Measurements from ENCODE around the gene CNDP2.

- no peak for TF ChIP-seq NFIC (IDR thresholded peaks at IDR 0.05)
- no peak for TF ChIP-seq REST (IDR thresholded peaks at IDR 0.05; ENCODE audit: low read depth)
- TF ChIP-seq CEBPB (IDR thresholded peaks at IDR 0.05), result no peak
- TF ChIP-seq EP300 (IDR thresholded peaks at IDR 0.05; ENCODE audit: borderline replicate concordance), result no peak
- TF ChIP-seq USF1 (IDR thresholded peaks at IDR 0.05), result no peak
- TF ChIP-seq RAD21 (IDR thresholded peaks at IDR 0.05; ENCODE audit: low read depth), result no peak
- TF ChIP-seq CREB1 (IDR thresholded peaks at IDR 0.05; ENCODE audit: low read depth), result no peak
- TF ChIP-seq TAF1 (IDR thresholded peaks at IDR 0.05; ENCODE audit: low read depth), result no peak
- no peak for TF ChIP-seq MAX (IDR thresholded peaks at IDR 0.05)
- TF ChIP-seq TEAD4 (IDR thresholded peaks at IDR 0.05), result no peak
- TF ChIP-seq YY1 (IDR thresholded peaks at IDR 0.05; ENCODE audit: low read depth), result no peak
- TF ChIP-seq TCF12 (IDR thresholded peaks at IDR 0.05; ENCODE audit: low read depth), result no peak
- no peak for TF ChIP-seq ZBTB7A (IDR thresholded peaks at IDR 0.05; ENCODE audit: low read depth)
- TF ChIP-seq FOXM1 (IDR thresholded peaks at IDR 0.05; ENCODE audit: borderline replicate concordance, low read depth), result no peak
These were observed 45.0 kb upstream of the CNDP2 start for GRCh38 chr18:74451148-74451547.

Data from Ishikawa (cell line).